K562 (cell line): ENCODE measurements around the gene PCNX3. TPM values are rescaled to one million over a fixed set of nuclear protein-coding genes. Genes with fewer than 3 reads are reported as not detected.

Experiments
- CTCF ChIP-seq, 3 experiments: IDR thresholded peaks in 2 of 3; conservative IDR thresholded peaks in 1 of 3; 2 replicates each; pipeline ENCODE4 v1.5.1; 2011 to 2012; ENCODE audit warnings: low read length in 3 of 3, mild to moderate bottlenecking in 3 of 3, control low read depth in 2 of 3, improper control_type of control experiment in 1 of 3, inconsistent platforms in 1 of 3, low read depth in 1 of 3, mixed read lengths in 1 of 3, moderate library complexity in 1 of 3; ENCODE audit not compliant: insufficient read depth in 2 of 3
- HDAC2 ChIP-seq: fragments of 450-650 bp; IDR thresholded peaks from 2 replicates; pipeline ENCODE4 v1.6.1; 2016; ENCODE audit warnings: mild to moderate bottlenecking
- STAT5A ChIP-seq: IDR thresholded peaks from 2 replicates; pipeline ENCODE4 v1.6.1; 2012; ENCODE audit warnings: low read length, inconsistent platforms, borderline replicate concordance
- TBP ChIP-seq: optimal IDR thresholded peaks from 2 replicates; pipeline ENCODE3; 2011; ENCODE audit warnings: low read depth, low read length, improper control_type of control experiment
- ZBTB40 ChIP-seq, 2 experiments: fragments of 450-650 bp in 1 of 2; sonication (generic) in 1 of 2; formaldehyde crosslinking in 1 of 2; IDR thresholded peaks; 2 replicates each; pipeline versions ENCODE4 v1.7.1 to v1.9.0; 2016 to 2022; ENCODE audit warnings: inconsistent platforms in 1 of 2, mild to moderate bottlenecking in 1 of 2, missing genetic modification reagents in 1 of 2
- ZKSCAN3 ChIP-seq: fragments of 250-450 bp; sonication (Bioruptor Pico); IDR thresholded peaks from 2 replicates; pipeline ENCODE4 v1.4.0; 2020
- ZMIZ1 ChIP-seq, 2 experiments: fragments of 150-350 bp in 1 of 2; IDR thresholded peaks; 2 replicates each; pipeline ENCODE4 v1.6.1; 2012 to 2016; ENCODE audit warnings: low read depth in 2 of 2, low read length in 2 of 2, mild to moderate bottlenecking in 1 of 2, moderate library complexity in 1 of 2
- ZNF668 ChIP-seq: fragments of 250-450 bp; sonication (Bioruptor Pico); IDR thresholded peaks from 2 replicates; pipeline ENCODE4 v1.8.0; 2022; ENCODE audit warnings: mild to moderate bottlenecking, inconsistent platforms
- polyA plus RNA-seq, 8 experiments: library from polyadenylated mRNA; depleted of rRNA in 4 of 8; stranded (reverse) in 5 of 8; unstranded in 3 of 8; fragments of >200 nt; fragmentation: Nextera tagmentation in 2 of 8; fragmentation: Illumina TruSeq in 1 of 8; extraction: Ambion mirVana in 2 of 8; extraction: Trizol in 1 of 8; gene quantifications; 2 replicates each; pipeline versions ENCODE4 v1.2.1 to v1.2.3, GENCODE V29; 2011 to 2014; ENCODE audit warnings: inconsistent platforms in 1 of 8, missing spikeins in 1 of 8
- total RNA-seq, 7 experiments: library from RNA; depleted of rRNA in 6 of 7; stranded (reverse); fragments of >200 nt in 6 of 7; fragmentation: Illumina TruSeq in 2 of 7; extraction: Trizol in 2 of 7; gene quantifications; 2 replicates each; pipeline versions ENCODE4 v1.2.1 to v1.2.3, GENCODE V29; 2011 to 2021; ENCODE audit warnings: low replicate concordance in 1 of 7
- TF ChIP-seq, protein P1 (sequence below): fragments of 250-450 bp; sonication (Bioruptor Pico); IDR thresholded peaks from 2 replicates; pipeline ENCODE4 v1.4.0; 2020; ENCODE audit warnings: mild to moderate bottlenecking

PCNX3 gene
- total and polyA plus RNA-seq, 9 of the 15 experiments (the other 6 are each of a cell fraction or from before 2014, with no cell fraction given) = 0.11 to 47.8 (median 12.8) TPM

DNA sequence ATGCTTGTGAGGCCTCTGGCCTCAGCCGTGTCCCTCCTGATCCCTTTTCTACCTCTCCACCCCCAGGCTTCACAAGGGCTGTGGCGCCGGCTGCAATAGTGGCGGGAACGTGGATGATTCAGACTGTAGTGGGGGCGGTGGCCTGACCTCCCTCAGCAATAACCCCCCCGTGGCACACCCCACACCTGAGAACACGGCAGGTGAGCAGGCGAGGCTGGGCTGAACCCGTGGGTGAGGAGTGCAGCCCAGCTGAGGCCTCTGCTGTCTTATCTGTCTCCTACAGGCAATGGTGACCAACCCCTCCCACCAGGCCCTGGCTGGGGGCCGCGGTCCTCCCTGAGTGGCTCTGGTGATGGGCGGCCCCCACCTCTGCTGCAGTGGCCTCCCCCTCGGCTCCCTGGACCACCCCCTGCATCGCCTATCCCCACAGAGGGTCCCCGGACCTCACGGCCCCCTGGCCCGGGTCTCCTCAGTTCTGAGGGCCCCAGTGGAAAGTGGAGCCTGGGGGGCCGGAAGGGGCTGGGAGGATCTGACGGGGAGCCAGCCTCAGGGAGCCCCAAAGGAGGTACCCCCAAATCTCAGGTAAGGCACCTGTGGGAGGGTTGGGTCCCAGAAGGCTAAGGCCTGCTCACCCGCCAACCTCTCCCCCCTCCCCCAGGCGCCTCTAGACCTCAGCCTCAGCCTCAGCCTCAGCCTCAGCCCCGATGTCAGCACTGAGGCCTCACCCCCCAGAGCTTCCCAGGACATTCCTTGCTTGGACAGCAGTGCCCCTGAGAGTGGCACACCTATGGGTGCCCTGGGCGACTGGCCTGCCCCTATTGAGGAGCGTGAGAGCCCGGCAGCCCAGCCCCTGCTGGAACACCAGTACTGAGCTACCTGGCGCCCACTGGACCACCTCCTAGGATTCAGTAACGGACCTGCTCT lies 20.8 kb downstream of the PCNX3 start (continued):
- TF ChIP-seq CTCF (IDR thresholded peaks at IDR 0.05 in 2 of 3, conservative IDR thresholded peaks at IDR 0.05 in 1 of 3; ENCODE audit: insufficient read depth in 2 of 3, low read depth in 1 of 3, low read length in 3 of 3) = no peak
- TF ChIP-seq, protein P1, sequence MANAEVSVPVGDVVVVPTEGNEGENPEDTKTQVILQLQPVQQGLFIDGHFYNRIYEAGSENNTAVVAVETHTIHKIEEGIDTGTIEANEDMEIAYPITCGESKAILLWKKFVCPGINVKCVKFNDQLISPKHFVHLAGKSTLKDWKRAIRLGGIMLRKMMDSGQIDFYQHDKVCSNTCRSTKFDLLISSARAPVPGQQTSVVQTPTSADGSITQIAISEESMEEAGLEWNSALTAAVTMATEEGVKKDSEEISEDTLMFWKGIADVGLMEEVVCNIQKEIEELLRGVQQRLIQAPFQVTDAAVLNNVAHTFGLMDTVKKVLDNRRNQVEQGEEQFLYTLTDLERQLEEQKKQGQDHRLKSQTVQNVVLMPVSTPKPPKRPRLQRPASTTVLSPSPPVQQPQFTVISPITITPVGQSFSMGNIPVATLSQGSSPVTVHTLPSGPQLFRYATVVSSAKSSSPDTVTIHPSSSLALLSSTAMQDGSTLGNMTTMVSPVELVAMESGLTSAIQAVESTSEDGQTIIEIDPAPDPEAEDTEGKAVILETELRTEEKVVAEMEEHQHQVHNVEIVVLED (CRISPR knock-in tag) = no peak
- no peak for TF ChIP-seq ZNF668 (CRISPR knock-in tag)
- no peak for TF ChIP-seq ZKSCAN3 (CRISPR knock-in tag)
- peak in 1 of 2 experiments; percentile 60; a peak in 1 of 4 replicates for TF ChIP-seq ZMIZ1 (IDR thresholded peaks at IDR 0.05; ENCODE audit: low read depth in 2 of 2, low read length in 2 of 2)
- TF ChIP-seq STAT5A = peak; percentile 57; the same call in 1 of the 2 replicates
- TF ChIP-seq HDAC2 = peak; percentile 90
- no peak for TF ChIP-seq ZBTB40 (IDR thresholded peaks at IDR 0.05)
- TF ChIP-seq ZBTB40 (CRISPR knock-in tag; IDR thresholded peaks at IDR 0.05) = no peak
- TF ChIP-seq TBP = no peak
